ENCODE results near the gene NFKB2.
A peak's percentile ranks its signal among the peaks of the same experiment; 100 is the strongest.

The NFKB2 gene

GRCh38 chr10:102424916-102425315 lies 29.4 kb downstream of the NFKB2 start:
- no peak for DNase-seq

DNA sequence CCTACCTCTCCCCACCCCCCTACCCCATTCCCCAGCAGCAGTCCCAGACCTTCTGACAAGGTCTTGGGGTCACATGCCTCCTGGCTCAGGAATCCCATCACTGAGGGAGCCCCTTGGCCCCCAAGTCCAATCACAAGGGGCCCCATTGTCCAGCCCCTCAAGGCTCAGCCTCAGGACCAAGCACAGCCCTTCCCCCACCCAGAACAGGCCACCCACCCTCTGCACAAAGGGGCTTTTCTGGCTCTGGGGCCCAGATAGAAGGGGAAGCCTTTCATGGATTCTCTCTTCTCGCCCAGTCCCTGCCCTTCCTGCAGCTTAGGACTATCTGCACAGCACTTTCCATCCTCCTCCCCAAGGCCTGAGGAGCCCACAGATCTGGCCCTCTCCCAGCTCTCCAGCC lies 29.9 kb downstream of the NFKB2 start:
- no peak for DNase-seq

GRCh38 chr10:102426803-102427287 lies 31.3 kb downstream of the NFKB2 start:
- DNase-seq: no peak

- DNase-seq: no peak
Measured at GRCh38 chr10:102429468-102429867, 34.0 kb downstream of the NFKB2 start.

DNA sequence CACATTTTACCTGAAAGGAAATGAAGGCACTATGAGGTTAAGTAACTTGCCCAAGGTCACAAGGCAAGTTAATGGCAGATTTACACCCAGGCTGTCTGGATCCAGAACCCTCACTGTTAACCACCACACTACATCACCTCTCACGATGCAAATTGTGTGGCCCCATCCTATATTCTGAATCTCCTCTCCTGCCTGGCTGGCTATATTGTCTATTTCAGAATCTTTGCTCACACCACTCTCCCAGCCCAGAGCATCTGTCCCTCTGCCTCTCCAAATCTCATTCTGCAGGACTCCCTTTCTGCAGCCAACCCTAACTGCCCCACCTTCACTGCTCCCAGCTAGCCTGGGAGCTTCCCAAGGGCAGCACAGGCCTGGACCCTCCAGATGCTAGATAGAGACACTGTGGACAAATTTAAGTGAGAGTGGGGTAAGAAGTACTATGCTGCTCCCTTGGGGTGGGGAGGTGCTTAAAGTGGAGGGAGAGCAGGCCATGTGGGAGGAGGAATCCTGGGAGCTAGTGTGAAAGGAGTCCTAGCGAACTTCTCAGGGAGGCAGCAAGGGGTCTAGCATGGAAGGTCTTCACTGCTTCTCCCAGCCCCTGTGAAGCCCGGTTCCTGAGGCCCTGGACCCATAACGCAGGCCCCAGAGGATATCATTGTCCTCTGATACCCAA lies 36.1 kb downstream of the NFKB2 start:
- DNase-seq: peak; percentile 23

DNA sequence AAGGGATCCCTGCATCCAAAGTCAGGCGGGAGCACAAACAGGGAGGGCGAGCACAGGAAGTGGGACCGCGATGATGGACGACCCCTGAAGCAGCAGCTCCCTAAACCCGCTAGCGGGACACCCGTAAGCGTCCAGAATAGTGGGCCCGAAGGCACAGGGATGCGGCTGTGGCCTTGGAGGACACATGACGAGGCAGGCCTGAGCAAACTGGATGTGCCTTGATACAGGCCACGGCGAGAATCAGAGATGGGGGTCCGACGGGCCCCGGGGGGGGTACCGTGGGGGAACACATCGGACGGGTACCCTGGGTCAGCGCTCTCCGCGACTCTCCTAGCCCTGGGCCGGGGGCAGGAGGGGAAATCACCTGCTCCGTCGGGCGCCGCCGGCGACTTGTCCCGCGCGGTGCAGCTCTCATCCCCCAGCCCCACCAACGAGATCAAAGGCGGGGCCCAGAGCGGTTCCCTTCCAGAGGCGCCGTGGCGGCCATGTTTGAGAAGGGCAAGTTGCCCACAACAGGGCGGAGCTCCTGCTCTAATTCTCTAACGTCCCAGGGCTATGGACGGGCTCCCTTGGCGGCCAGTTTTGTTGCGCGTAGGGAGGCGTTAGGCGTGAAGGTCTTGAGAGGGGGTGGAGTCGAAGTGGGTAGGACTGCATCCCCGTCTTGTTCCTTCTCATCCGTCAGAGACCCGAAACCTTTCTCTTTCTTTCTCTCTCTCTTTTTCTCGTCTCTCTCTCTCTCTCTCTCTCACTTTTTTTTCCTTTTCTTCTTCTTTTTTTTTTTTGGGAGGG lies 36.9 kb downstream of the NFKB2 start, which contains the start of gene CUEDC2:
Gene CUEDC2 (minus strand): TSS at position 413 of the 789 bp plus-strand sequence. CDS start 7,386 bp downstream, outside the sequence.
- DNase-seq: peak; percentile 85

GRCh38 chr10:102433619-102434046 lies 38.1 kb downstream of the NFKB2 start:
- DNase-seq: no peak

DNA sequence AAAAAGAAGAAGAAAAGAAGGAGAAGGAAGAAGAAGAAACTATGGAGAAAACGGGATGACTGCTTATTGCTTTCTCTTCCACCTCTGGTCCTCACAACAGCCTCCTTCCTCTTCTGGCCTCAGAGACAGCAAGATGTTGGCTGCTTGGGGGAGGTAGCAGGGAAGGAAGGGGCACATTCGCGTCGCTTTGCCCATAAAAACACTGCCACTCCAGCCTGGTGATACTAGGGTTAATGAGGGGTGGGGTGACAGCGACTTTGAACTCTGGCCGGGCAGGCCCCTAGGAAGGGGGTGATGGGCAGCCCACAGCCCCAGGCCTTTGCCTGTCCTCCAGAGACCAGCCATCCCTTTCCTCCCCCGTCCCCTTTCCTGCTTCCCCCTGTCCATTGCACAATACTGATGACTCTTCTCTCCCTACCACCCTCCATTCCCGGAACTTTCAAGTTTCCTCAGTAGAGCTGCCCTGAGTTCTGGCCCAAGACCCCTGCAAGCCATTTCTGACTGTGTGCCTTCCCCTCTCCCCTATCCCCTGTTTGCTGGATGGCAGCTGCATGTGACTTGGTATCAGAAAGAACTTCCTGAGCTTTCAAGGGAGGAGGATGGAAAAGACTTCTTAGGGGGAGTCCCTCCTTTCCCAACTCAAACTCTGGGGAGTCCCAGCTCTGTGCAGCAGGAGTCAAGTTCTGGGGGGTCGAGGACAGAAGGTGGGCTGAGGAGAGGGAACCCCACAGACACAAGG lies 39.1 kb downstream of the NFKB2 start:
- DNase-seq: no peak

DNA sequence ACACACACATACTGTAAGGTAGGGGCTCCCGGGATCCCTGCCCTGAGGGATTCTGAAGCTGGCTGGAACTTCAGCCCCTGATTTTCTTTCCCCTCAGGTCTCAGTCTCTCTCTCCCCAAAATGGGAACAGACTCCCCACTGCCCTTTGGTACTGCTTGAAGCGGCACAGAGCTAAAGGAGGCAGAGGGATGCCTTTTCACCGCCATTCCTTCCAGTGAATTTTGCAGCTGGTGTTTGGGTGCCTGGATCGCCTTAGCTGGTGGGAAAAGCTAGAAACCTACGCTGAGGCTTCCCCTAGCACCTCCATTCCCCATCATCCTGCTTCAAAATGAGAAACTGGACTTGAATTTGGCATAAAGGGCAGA lies 39.6 kb downstream of the NFKB2 start:
- DNase-seq: no peak

- no peak for DNase-seq
Measured at GRCh38 chr10:102435529-102436233, 40.2 kb downstream of the NFKB2 start.

DNA sequence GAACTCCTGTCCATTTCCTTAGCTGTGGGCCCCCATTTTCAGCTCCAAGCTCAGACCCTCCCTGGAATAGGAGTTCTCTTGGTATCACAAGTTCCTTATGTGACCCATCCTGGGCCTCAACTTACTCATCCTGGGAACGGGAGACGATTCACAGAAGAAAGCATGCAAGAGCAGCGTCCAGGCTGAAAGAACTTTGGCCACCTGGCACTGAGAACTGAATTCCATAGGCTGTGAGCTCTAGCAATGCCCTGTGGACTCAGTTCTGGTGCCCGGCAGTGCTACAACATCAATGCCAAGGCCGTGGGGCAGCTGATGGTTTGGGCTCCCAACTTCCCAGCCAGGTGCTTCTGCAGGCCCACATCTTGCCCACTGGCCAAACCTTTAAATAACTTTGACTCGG lies 40.8 kb downstream of the NFKB2 start:
- no peak for DNase-seq

- DNase-seq: no peak
Measured at GRCh38 chr10:102437515-102437914, 42.0 kb downstream of the NFKB2 start.

- DNase-seq: no peak
Measured at GRCh38 chr10:102438374-102438773, 42.9 kb downstream of the NFKB2 start.

- DNase-seq: no peak
Measured at GRCh38 chr10:102444851-102445250, 49.3 kb downstream of the NFKB2 start.

DNA sequence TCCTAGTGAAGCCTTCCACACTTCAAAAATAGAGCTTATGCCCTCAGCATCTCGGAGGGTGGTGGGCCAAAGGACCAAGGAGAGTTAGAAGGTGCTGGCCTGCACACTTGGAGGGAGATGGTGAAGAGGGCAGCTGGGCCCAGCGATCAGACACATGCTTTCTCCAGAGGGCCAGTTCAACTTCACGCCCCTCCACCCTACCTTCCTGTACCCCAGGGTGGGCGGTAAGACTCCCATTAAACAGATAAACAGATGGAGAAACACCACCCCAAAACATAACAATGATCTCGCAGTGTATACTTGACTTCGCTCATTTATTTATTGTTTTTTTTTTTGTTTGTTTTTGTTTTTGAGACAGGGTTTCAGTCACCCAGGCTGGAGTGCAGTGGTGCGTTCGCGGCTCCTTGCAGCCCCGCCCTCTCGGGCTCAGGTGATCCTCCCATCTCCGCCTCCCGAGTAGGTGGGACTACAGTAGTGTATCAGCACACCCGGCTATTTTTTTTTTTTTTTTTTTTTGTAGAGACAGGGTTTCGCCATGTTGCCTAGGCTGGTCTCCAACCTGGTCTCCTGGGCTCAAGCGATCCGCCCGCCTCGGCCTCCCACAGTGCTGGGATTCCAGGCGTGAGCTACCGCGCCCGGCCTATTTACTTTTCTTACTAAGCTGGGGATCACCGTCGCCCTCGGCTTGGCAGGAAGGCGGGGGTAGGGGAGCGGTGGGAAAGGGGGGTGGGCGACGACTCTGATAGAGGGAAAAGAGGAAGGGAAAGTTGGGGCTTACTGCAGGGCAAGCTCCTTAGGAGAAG lies 54.0 kb downstream of the NFKB2 start:
- DNase-seq: peak; percentile 7

- no peak for DNase-seq
Measured at GRCh38 chr10:102450124-102450373, 54.5 kb downstream of the NFKB2 start.

- DNase-seq: peak; percentile 34
Measured at GRCh38 chr10:102450374-102451104, 55.0 kb downstream of the NFKB2 start.

DNA sequence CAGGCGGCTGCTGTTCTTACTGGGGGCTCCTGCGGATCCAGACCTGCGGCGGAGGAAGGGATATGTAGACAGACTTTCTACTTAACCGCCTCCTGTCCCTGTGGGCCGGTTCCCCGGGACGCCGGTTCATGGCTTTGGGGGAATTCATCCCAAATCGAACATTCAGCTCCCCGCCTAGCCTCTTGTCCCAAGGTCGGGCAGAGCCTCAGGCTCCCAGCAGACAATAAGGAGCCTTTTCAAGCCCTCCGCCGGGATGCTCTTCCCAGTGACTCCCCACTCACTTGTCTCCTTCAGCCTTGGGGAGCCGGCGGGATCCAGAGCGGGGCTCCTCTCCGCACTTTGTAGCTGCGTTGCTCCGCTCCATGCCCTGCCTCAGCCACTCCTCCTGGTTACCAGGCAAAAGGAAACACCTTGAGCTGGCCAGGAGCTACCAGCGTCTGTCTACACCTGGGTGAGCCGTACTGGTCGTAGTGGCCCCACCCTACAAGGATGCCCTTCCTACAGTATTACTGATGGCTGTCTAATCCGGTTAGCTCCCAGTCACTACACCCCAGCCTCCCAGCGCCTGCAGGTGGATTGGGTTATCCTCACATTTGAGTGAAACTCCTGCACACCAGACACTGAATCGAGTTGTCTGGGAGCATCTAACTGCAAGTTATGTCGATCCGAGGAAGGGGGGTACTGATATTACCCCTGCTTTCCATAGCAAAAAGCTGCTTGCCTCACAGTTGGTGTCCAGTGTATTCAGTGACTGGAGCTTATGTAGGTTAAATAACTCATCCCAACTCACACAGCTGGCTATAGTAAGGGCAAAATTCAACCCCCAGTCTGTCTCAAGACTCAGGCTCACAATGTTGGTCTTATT lies 55.8 kb downstream of the NFKB2 start, which contains the start of gene C10orf95:
Gene C10orf95 (minus strand): TSS at position 439 of the 865 bp plus-strand sequence. CDS start 450 bp downstream, outside the sequence.
- no peak for DNase-seq

Measured in DMS 273 treated with DMSO at 0.1 percent for 48 hours (cell line).